ENCODE measurements around the gene RNF144B.
"Not testable (repeated sequence)": the region's sequence is repeated elsewhere in the genome, so short reads cannot be mapped to it uniquely, and the experiment has no call there.

GRCh38 chr6:18409602-18410001 lies 22.5 kb downstream of the RNF144B start:
- TF ChIP-seq CTCF (IDR thresholded peaks at IDR 0.05); MAX (CRISPR knock-in tag; IDR thresholded peaks at IDR 0.05); USF2 (CRISPR knock-in tag; IDR thresholded peaks at IDR 0.05); ZBTB21 (CRISPR knock-in tag; IDR thresholded peaks at IDR 0.05; ENCODE audit: borderline replicate concordance); NFYB (CRISPR knock-in tag; conservative IDR thresholded peaks at IDR 0.05; ENCODE audit: low read depth); ETV6 (CRISPR knock-in tag; IDR thresholded peaks at IDR 0.05); SP1 (CRISPR knock-in tag; conservative IDR thresholded peaks at IDR 0.05); USF1 (CRISPR knock-in tag; IDR thresholded peaks at IDR 0.05); ARID4B (CRISPR knock-in tag; IDR thresholded peaks at IDR 0.05; ENCODE audit: borderline replicate concordance); TEAD4 (CRISPR knock-in tag; IDR thresholded peaks at IDR 0.05); SMAD3 (CRISPR knock-in tag; IDR thresholded peaks at IDR 0.05; ENCODE audit: borderline replicate concordance); FOXP4 (CRISPR knock-in tag; IDR thresholded peaks at IDR 0.05); CREB1 (CRISPR knock-in tag; IDR thresholded peaks at IDR 0.05): not testable (repeated sequence)

Measured in WTC11 (cell line).